MCF 10A (cell line): Measurements from ENCODE around the gene LRFN4. TPM values are rescaled to one million over a fixed set of nuclear protein-coding genes. Genes with fewer than 3 reads are reported as not detected.

Source experiments
- BruUV-seq: library from RNA; stranded (reverse); fragments of 400-500 nt; replicated peaks from 2 replicates; lab custom pipeline; 2021; lab: Mats Ljungman, UMichigan
- CTCF ChIA-PET: fragments of 300-600 bp; sonication (Branson Sonifier 250); formaldehyde crosslinking; extraction: SDS; loops from one replicate; lab custom pipeline; 2021; ENCODE audit warnings: antibody characterized with exemption, inconsistent platforms; lab: Yijun Ruan, JAX
- POLR2A ChIA-PET: fragments of 300-600, 350-650 bp; sonication (Branson Sonifier 250); formaldehyde crosslinking; extraction: SDS; loops from one replicate; lab custom pipeline; 2020; ENCODE audit warnings: antibody characterized with exemption, inconsistent platforms; lab: Yijun Ruan, JAX
- DNase-seq: peaks from one replicate; pipeline ENCODE4 v3.0.0-alpha.2; 2018; ENCODE audit not compliant: unreplicated experiment
- H3K27ac Mint-ChIP-seq: one replicate; pipeline ENCODE4 v1.8.0; 2022; ENCODE audit warnings: mild to moderate bottlenecking, low read depth, mixed read lengths; ENCODE audit not compliant: unreplicated experiment
- H3K27me3 Mint-ChIP-seq: one replicate; pipeline ENCODE4 v1.8.0; 2022; ENCODE audit warnings: mixed read lengths; ENCODE audit not compliant: insufficient read depth, unreplicated experiment
- H3K36me3 Mint-ChIP-seq: one replicate; pipeline ENCODE4 v1.8.0; 2022; ENCODE audit warnings: mild to moderate bottlenecking, moderate library complexity, mixed read lengths; ENCODE audit not compliant: insufficient read depth, unreplicated experiment
- H3K4me1 Mint-ChIP-seq: one replicate; pipeline ENCODE4 v1.8.0; 2022; ENCODE audit warnings: mixed read lengths; ENCODE audit not compliant: insufficient read depth, unreplicated experiment
- H3K4me3 Mint-ChIP-seq: one replicate; pipeline ENCODE4 v1.8.0; 2022; ENCODE audit warnings: mild to moderate bottlenecking, moderate library complexity, mixed read lengths; ENCODE audit not compliant: unreplicated experiment
- H3K9me3 Mint-ChIP-seq: one replicate; pipeline ENCODE4 v1.8.0; 2022; ENCODE audit warnings: mixed read lengths; ENCODE audit not compliant: unreplicated experiment
- CTCF ChIP-seq: fragments of 200-600 bp; IDR thresholded peaks from one replicate; pipeline ENCODE4 v1.8.0; 2022; ENCODE audit warnings: antibody characterized with exemption, mild to moderate bottlenecking; ENCODE audit not compliant: unreplicated experiment
- intact Hi-C: fragments of 100-400 bp; cut with micrococcal nuclease; formaldehyde crosslinking; loops from 2 replicates; pipeline ENCODE4 v1.14.1; 2022
- total RNA-seq: library from RNA; stranded (reverse); gene quantifications from 2 replicates; pipeline ENCODE4 v1.2.3, GENCODE V29; 2022

Gene LRFN4
- total RNA-seq, 1 experiment from 2014 or later, result 30.4 TPM

- H3K9me3 Mint-ChIP-seq, result no peaks in the 10 kb centered on the region
- no peak for TF ChIP-seq CTCF
- ChIA-PET POLR2A (interaction anchor here (0.6 to 5.5 kb wide), 9 partner anchors 11 to 273 kb away, joined by 3 to 74 read pairs (median 6); partner anchors contain the start of genes C11orf86, PC and RCE1), CTCF (interaction anchor here (0.8 to 1.8 kb wide), 3 partner anchors 22 to 527 kb away, joined by 3 to 8 read pairs (median 4); no protein-coding TSS in a partner anchor)
- H3K36me3 Mint-ChIP-seq, result peaks cover 48% of the 10 kb centered on the region
- H3K27ac Mint-ChIP-seq, result no peak overlapping the region
- BruUV-seq, result no TSS peak
- intact Hi-C loops, result loop anchor here (5.0 to 10.0 kb wide), 2 partner anchors 118 to 200 kb away; partner anchors contain the start of gene RHOD
- peak overlapping the region; percentile 86 for H3K4me3 Mint-ChIP-seq
- peaks cover 6% of the 10 kb centered on the region for H3K4me1 Mint-ChIP-seq
- H3K27me3 Mint-ChIP-seq, result no peaks in the 10 kb centered on the region
- no peak for DNase-seq
These were observed 2.1 kb upstream of the LRFN4 start for GRCh38 chr11:66854729-66855211.

DNA sequence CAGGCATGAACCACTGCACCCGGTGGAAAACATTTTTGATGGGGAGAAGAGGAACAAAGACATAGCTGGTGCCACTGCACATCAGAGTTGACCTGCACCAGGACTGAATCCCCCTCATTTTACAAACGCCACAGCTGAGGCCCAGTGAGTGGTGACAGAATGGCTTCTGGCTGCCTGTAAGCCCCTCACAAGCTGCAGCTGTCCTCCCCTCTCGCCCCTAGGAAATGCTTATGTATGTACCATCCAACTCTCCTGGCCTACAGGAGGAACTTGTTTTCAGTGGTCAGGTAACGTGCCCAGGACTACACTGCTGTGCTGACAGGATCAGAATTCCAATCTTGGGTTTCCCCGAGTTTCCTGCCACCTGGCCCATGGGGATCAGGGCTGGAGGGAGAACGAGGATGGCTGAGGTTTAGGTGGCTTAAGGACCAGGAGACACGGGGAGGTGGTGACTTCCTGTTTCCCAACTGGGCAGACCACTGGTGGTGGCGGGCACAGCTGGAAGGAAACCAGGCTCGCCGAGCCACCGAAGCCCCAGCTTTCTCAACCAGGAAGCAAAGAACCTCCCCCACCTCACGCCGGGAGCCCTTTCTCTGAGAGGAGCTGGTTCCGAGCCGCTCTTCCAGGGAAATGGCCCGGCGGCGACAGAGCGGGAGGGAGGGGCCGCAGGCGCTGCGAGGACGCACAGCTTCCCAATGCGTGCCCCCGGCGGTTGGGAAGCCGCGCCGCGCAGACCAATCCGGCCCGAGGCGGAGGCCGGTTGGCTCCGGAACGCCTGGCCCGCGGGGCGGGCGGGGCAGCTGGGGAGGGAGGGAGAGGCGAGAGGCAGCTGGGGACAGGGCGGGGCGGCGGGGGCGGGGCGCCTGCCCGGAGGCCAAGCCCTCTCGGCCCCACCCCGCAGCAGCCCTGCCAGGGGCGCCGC is 1.0 kb upstream of the LRFN4 start:
- Mint-ChIP-seq H3K9me3 (no peaks in the 10 kb centered on the region), H3K4me3 (peak overlapping the region; percentile 86), H3K4me1 (peaks cover 6% of the 10 kb centered on the region), H3K27ac (no peak overlapping the region), H3K27me3 (no peaks in the 10 kb centered on the region), H3K36me3 (peaks cover 46% of the 10 kb centered on the region)
- BruUV-seq, result TSS peak; percentile 76
- CTCF ChIA-PET, result interaction anchor here (1.0 to 1.8 kb wide), 2 partner anchors 21 to 120 kb away, joined by 4 to 8 read pairs; no protein-coding TSS in a partner anchor
- no peak for TF ChIP-seq CTCF
- peak; percentile 85 for DNase-seq
- POLR2A ChIA-PET, result interaction anchor here (0.6 to 5.5 kb wide), 16 partner anchors 10 to 219 kb away, joined by 3 to 74 read pairs (median 4); partner anchors contain the start of genes C11orf86, PC and RCE1
- intact Hi-C loops, result loop anchor here (1.0 to 10.0 kb wide), 3 partner anchors 102 to 199 kb away; partner anchors contain the start of genes PC and RHOD

DNA sequence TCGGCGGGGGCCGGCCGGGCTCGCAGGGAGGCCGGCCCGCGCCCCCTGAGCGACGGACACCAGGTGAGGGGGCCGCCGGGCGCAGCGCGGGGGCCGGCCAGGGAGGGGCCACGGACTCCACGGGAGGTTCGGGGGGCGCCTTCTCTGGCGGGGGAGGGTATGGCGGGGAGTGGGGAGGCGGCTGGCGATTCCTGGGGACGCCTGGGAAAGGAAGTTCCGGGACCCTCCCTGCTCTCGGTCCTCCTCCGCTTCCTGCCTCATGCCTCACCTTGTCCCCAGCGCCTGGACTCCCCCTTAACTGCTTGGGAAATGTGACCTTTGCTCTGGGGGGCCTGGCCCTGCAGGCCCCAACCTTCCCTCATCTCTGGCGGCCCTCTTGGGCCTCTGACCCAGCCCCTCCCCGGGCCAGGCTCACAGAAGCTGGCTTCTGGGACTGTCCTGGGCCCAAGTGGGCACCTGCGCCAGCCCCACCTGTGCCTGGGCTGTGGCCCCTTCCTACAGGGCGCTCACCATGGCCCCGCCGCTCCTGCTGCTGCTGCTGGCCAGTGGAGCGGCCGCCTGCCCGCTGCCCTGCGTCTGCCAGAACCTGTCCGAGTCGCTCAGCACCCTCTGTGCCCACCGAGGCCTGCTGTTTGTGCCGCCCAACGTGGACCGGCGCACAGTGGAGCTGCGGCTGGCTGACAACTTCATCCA is 516 bp downstream of the LRFN4 start:
- BruUV-seq, result no TSS peak
- TF ChIP-seq CTCF, result no peak
- Mint-ChIP-seq H3K27me3 (no peaks in the 10 kb centered on the region), H3K9me3 (no peaks in the 10 kb centered on the region), H3K27ac (no peak overlapping the region), H3K4me1 (peaks cover 6% of the 10 kb centered on the region), H3K4me3 (peak overlapping the region; percentile 80), H3K36me3 (peaks cover 54% of the 10 kb centered on the region)
- ChIA-PET CTCF (interaction anchor here (0.7 kb wide), 1 partner anchor 15 kb away, joined by 3 read pairs; no protein-coding TSS in a partner anchor), POLR2A (interaction anchor here (1.2 to 2.5 kb wide), 2 partner anchors 79 to 100 kb away, joined by 4 to 19 read pairs; no protein-coding TSS in a partner anchor)
- DNase-seq, result peak; percentile 34
- intact Hi-C loops, result loop anchor here (5.0 to 10.0 kb wide), 2 partner anchors 115 to 197 kb away; partner anchors contain the start of gene RHOD
